ENCODE results near the gene UXS1.
"Not testable (repeated sequence)": the region's sequence is repeated elsewhere in the genome, so short reads cannot be mapped to it uniquely, and the experiment has no call there.

Gene UXS1

GRCh38 chr2:106193977-106194778 lies at the start of gene UXS1:
Gene UXS1, minus strand, starts transcription at chr2:106194301. Its CDS starts 60 bp downstream, at chr2:106194241.
- peak; percentile 88 to 98 (median 94) for DNase-seq

- not testable (repeated sequence) for DNase-seq
Observed at GRCh38 chr2:106239491-106239890, 45.4 kb upstream of the UXS1 start.

- not testable (repeated sequence) for DNase-seq
Observed at GRCh38 chr2:106235392-106235791, 41.3 kb upstream of the UXS1 start.

DNA sequence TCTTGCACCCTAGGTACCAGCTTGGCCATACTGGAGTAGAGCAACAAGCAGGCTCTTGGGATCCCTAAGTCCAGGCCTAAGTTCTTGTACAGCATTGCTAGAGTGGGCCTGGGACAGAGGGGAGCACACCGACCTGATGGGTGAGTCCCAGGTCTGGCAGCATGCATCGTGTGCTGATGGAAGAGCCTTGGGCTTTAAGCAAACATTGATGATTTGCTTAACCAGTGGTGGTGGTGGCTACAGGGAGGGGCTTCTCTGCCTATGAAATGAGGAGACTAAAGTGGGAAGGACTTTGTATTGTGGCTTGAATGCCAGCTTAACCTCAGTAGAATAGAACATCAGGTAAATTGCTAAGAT lies 39.2 kb upstream of the UXS1 start:
- DNase-seq: no peak

DNA sequence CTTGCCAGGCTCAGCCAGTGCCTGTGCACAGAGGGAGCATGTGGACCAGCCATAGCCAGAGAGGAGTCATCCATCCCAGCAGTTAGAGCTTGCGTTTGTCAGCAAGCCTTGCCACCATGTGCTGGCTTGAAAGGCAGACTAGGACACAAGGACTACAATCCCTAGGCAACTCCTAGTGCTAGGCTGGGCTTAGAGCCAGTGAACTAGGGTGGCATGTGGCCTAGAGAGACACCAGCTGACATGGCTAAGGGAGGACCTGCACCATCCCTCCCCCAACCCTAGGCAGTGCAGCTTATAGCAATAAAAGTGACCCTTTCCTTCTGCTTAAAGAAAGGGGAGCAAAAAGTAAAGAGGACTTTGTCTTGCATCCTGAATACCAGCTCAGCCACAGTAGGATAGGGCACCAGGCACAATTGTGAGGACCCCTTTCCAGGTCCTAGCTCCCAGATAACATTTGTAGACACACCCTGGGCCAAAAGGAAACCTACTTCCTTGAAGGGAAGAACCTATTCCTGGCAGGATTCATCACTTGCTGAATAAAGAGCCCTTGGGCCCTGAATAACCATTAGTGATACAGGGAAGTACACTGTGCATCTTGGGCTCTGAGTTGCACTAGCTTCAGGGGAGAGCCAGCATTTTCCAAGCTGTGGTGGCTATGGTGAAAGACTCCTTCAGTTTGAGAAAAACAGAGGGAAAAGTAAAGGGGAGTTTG lies 38.7 kb upstream of the UXS1 start:
- no peak for DNase-seq

DNA sequence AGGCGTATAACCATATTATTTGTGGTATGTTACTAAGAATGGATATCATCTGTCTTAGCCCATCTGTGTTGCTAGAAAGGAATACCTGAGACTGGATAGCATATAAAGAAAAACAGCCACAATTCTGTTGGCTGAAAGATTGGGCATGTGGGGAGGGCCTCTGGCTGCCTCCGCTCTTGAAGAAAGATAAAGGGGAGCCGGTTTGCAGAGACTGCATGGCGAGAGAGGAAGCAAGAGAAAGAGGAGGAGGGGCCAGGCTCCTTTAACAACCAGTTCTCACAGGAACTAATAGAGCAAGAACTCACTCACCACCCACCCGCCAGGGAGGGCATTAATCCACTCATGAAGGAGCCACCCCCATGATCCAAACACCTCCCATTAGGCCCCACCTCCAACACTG lies 29.2 kb upstream of the UXS1 start:
- DNase-seq: no peak

- not testable (repeated sequence) for DNase-seq
Observed at GRCh38 chr2:106222057-106222456, 28.0 kb upstream of the UXS1 start.

GRCh38 chr2:106219813-106220212 lies 25.7 kb upstream of the UXS1 start:
- no peak for DNase-seq

GRCh38 chr2:106219157-106219556 lies 25.1 kb upstream of the UXS1 start:
- not testable (repeated sequence) for DNase-seq

DNA sequence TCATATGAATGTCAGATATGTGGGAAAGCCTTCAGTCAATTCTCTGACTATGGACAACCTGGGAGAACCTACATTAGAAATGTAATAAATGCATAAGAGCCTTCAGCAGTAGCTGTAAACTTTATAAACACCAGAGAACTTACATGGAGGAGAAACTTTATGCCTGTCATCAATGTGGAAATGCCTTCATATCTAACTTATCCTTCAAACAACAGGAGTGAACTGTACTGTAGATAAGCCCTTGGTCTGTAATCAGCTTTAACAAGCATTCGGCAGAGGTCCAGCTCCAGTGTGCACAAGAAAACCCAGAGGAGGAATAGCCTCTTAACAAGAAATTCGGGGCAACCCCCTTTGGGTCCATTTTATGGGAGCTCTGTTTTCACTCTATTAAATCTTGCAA lies 14.8 kb upstream of the UXS1 start:
- no peak for DNase-seq

GRCh38 chr2:106208399-106208798 lies 14.3 kb upstream of the UXS1 start:
- DNase-seq: no peak

GRCh38 chr2:106207246-106207645 lies 13.1 kb upstream of the UXS1 start:
- no peak for DNase-seq

DNA sequence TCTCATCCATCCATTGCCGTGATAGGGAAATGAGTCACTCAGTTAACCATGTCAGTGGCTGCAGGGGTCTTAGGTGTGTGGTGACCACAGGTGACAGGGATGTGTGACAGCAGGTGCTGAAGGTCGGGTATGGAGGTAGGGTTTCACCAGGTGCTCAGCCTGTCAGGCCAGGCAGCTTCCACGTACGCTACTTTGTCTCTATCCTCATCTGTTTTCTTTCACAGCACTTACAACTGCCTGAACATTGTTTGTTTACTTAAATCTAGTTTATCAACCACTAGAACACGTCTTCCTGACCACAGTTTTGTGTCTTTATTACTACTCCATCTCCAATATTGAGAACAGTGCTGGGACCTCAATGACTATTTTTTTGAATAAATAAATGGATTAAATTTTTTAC lies 11.4 kb upstream of the UXS1 start:
- DNase-seq: peak in 1 of 3 experiments; percentile 38

DNA sequence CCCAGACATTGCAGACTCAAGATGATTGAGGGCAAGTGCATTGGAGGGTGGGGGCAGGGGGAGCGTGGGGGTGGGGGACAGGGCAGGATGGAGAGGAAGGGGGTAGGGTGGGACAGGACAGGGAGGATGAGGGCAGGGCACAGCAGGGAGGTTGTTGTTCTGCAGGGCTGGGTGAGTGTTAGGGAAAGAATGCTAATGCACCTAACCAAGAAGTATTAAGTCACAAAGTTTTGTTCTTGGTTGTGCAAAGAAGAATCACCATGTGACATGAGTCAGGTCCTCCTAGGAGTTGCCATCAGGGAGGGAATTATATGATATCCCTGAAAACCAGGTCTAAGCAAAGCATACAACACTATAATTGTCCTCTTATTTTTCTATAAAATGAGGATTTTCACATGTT lies 10.4 kb upstream of the UXS1 start:
- not testable (repeated sequence) for DNase-seq

DNA sequence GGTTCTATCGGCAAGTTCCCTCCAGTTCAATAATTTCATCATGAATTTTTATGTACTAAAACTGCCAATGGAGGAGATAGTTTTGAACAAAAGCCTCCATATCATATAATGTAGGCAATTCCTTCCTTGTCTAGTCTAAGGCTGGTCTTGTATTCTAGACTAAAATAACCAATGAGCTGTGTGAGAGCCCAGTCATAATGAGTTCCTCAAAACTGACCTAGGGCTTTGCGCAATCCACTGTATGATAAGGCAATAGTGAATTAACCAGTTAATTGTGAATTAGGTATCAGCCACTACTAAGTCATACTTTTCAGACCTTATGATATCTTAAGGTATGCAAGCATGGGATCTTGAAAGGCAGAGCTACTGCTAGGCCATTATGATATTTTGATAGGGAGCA lies 7.6 kb upstream of the UXS1 start:
- no peak for DNase-seq

- no peak for DNase-seq
Observed at GRCh38 chr2:106197878-106198277, 3.8 kb upstream of the UXS1 start.

DNA sequence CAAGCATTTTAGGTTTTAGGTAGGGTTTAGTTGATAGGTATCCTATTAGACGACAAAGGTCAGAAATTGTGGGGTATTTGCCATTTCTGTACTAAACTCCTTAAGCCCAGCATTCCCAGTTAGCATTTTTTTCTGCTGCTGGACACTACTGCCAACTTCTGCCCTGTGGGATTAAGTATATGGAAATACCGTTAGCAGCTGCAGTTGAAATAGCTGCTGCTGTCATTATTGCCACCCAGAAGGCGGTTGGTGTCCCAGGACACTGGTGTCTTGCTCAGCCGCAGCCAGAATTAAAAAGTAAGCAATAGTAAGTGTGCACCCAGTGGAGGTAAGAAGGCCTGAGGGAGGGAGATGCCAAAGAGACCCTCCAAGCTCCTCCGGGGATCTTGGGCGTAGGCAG lies 1.9 kb upstream of the UXS1 start:
- DNase-seq: no peak

DNA sequence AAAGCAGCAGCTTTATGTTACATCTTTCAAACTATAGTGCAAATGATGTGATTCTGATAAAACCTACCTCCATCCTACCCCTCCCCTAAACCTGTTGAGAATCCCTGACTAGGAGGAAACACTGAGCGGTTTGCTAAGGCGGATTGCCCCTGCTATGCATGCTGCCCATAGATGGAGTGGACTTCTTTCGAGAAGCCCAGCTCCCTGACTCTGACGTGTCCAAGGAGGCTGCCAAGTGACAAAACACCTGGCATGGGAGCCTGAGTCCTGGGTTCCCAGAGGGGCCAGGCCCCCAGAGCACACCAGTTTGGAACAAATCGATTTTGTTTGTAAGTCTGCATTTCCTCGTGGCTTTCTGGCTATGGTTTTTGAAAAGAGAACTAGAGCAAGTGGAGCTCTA lies 1.4 kb upstream of the UXS1 start:
- no peak for DNase-seq

- DNase-seq: no peak
Observed at GRCh38 chr2:106193690-106193976, 468 bp downstream of the UXS1 start.

- DNase-seq: peak; percentile 59 to 83 (median 81)
Observed at GRCh38 chr2:106192752-106193689, 1.1 kb downstream of the UXS1 start.

GRCh38 chr2:106191511-106192016 lies 2.5 kb downstream of the UXS1 start:
- no peak for DNase-seq

DNA sequence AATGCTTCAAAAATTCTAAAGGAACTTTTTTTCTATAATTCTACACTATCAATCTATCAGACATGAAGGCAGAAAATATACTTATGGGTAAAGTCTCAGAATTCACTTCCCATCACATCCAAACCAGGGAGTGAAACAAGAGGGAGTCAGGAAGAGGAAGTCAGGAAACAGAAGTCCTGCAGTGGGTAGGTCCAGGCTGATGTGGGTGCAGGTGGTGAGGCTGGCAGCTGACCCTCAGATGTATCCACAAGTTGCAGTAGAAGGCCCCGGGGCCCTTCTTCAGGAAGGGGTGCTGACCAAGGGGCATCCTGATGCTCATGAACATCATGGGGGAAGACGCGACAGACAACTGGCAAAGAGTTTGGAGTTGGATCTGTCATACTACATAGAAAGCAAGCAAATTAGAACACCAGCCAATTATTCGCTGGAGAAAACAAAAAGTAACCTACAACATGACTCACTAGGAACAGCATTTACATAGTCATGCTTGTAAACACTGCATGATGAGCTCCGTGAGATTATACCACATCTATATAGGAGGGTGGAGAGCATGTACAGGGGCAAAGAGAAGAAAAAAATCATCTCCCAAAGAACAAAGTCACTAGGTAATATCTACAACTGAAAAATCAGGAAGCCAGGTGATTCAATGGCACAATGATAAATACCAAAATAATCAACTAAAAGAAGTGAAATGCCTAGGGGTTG lies 4.2 kb downstream of the UXS1 start:
- no peak for DNase-seq

- DNase-seq: no peak
Observed at GRCh38 chr2:106189325-106189724, 4.8 kb downstream of the UXS1 start.
